PC-3 (cell line): Measurements from ENCODE around the gene ACBD4. TPM values are rescaled to one million over a fixed set of nuclear protein-coding genes. Genes with fewer than 3 reads are reported as not detected.

ENCODE experiments used
- ATAC-seq: fragments of 200-7000 bp; cut with Tn5 transposase; 2 replicates; pipeline ENCODE4 v1.9.1; 2020; ENCODE audit warnings: mild to moderate bottlenecking, moderate library complexity
- BruUV-seq: library from RNA; stranded (reverse); fragments of 400-500 nt; replicated peaks from 2 replicates; lab custom pipeline; 2021; lab: Mats Ljungman, UMichigan
- CTCF ChIA-PET: fragments of 300-600 bp; sonication (Branson Sonifier 250); formaldehyde crosslinking; loops from one replicate; lab custom pipeline; 2022; ENCODE audit warnings: antibody characterized with exemption; lab: Charles Lee
- POLR2A ChIA-PET: fragments of 300-600 bp; sonication (Branson Sonifier 250); formaldehyde crosslinking; loops from one replicate; lab custom pipeline; 2022; ENCODE audit warnings: antibody characterized with exemption; ENCODE audit not compliant: unreplicated experiment; lab: Charles Lee
- DNase-seq: peaks from one replicate; pipeline ENCODE4 v3.0.0-alpha.2; 2015
- H2AFZ ChIP-seq: fragments of 300-600 bp; sonication (generic); 2 replicates; pipeline ENCODE4 v1.6.0; 2016; ENCODE audit warnings: antibody characterized with exemption, low read length
- H3F3A ChIP-seq: fragments of 300-600 bp; sonication (generic); one replicate; pipeline ENCODE4 v1.6.0; 2017; ENCODE audit warnings: antibody characterized with exemption, low read length, control low read depth, mild to moderate bottlenecking; ENCODE audit not compliant: unreplicated experiment
- H3K27ac ChIP-seq: fragments of 300-600 bp; sonication (generic); 2 replicates; pipeline ENCODE4 v1.5.1; 2016; ENCODE audit warnings: mild to moderate bottlenecking, low read length
- H3K27me3 ChIP-seq: fragments of 300-600 bp; sonication (generic); 2 replicates; pipeline ENCODE4 v1.6.1; 2016; ENCODE audit warnings: low read length, mixed read lengths
- H3K36me3 ChIP-seq: fragments of 300-600 bp; sonication (generic); 2 replicates; pipeline ENCODE4 v1.6.1; 2016; ENCODE audit warnings: low read depth, mixed run types, low read length, mixed read lengths
- H3K4me1 ChIP-seq: fragments of 300-600 bp; sonication (generic); 2 replicates; pipeline ENCODE4 v1.5.1; 2016; ENCODE audit warnings: low read length; ENCODE audit not compliant: insufficient read depth
- H3K4me2 ChIP-seq: fragments of 300-600 bp; sonication (generic); 2 replicates; pipeline ENCODE4 v1.6.0; 2016; ENCODE audit warnings: low read length
- H3K4me3 ChIP-seq: fragments of 300-600 bp; sonication (generic); 2 replicates; pipeline ENCODE4 v1.5.1; 2016; ENCODE audit warnings: mild to moderate bottlenecking, low read length, mixed read lengths
- H3K79me2 ChIP-seq: fragments of 300-600 bp; sonication (generic); 2 replicates; pipeline ENCODE4 v1.6.1; 2017; ENCODE audit warnings: low read length, mixed read lengths
- H3K9ac ChIP-seq: fragments of 300-600 bp; sonication (generic); 2 replicates; pipeline ENCODE4 v1.6.0; 2016; ENCODE audit warnings: mild to moderate bottlenecking, low read length
- H3K9me2 ChIP-seq: fragments of 300-600 bp; sonication (generic); replicated peaks from 2 replicates; pipeline ENCODE4 v1.6.1; 2016; ENCODE audit warnings: mixed run types, low read length, mixed read lengths
- H3K9me3 ChIP-seq: fragments of 300-600 bp; sonication (generic); 2 replicates; pipeline ENCODE4 v1.6.1; 2016; ENCODE audit warnings: low read length, mixed read lengths
- H4K20me1 ChIP-seq: fragments of 300-600 bp; sonication (generic); 2 replicates; pipeline ENCODE4 v1.6.1; 2016; ENCODE audit warnings: low read length, mixed read lengths
- CTCF ChIP-seq: fragments of 300-600 bp; sonication (generic); conservative IDR thresholded peaks from 2 replicates; pipeline ENCODE4 v1.5.1; 2017; ENCODE audit warnings: antibody characterized with exemption, low read depth, mild to moderate bottlenecking, low read length
- EZH2 ChIP-seq: fragments of 300-600 bp; sonication (generic); IDR thresholded peaks from one replicate; pipeline ENCODE4 v1.6.1; 2017; ENCODE audit warnings: antibody characterized with exemption, mild to moderate bottlenecking, low read length; ENCODE audit not compliant: unreplicated experiment
- EZH2phosphoT487 ChIP-seq: fragments of 300-600 bp; sonication (generic); IDR thresholded peaks from 2 replicates; pipeline ENCODE4 v1.6.1; 2018; ENCODE audit warnings: mild to moderate bottlenecking, antibody characterized with exemption, low read length, borderline replicate concordance
- intact Hi-C: fragments of 100-400 bp; cut with micrococcal nuclease; formaldehyde crosslinking; loops from 2 replicates; pipeline ENCODE4 v1.9.0; 2023
- total RNA-seq: library from RNA; depleted of rRNA; stranded (reverse); fragments of >200 nt; gene quantifications from 2 replicates; pipeline ENCODE4 v1.2.3, GENCODE V29; 2014

The ACBD4 gene
- total RNA-seq, 1 experiment from 2014 or later = 12.9 TPM

DNA sequence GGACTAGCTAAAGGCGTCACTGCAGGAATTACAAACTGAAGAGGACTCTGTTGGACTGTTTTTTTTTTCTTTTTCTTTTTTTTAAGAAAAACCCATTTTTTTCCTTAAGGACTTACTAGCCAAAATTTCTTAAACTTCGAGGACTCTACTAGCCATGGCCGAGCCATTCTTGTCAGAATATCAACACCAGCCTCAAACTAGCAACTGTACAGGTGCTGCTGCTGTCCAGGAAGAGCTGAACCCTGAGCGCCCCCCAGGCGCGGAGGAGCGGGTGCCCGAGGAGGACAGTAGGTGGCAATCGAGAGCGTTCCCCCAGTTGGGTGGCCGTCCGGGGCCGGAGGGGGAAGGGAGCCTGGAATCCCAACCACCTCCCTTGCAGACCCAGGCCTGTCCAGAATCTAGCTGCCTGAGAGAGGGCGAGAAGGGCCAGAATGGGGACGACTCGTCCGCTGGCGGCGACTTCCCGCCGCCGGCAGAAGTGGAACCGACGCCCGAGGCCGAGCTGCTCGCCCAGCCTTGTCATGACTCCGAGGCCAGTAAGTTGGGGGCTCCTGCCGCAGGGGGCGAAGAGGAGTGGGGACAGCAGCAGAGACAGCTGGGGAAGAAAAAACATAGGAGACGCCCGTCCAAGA, 13.7 kb downstream of the ACBD4 start:
- peak overlapping the region; percentile 3; the same call in 1 of the 2 replicates for H3K27ac ChIP-seq
- CTCF ChIA-PET = interaction anchor here (0.5 to 5.3 kb wide), 14 partner anchors 9 to 276 kb away, joined by 3 to 153 read pairs (median 4); partner anchors contain the start of genes ACBD4, C1QL1 and HEXIM2
- intact Hi-C loops = no loop called here
- no peak for TF ChIP-seq EZH2
- TF ChIP-seq EZH2phosphoT487 = no peak
- peak; percentile 96 for TF ChIP-seq CTCF
- H3K36me3 ChIP-seq = 0 out of 2 replicates have a peak, but pooled peaks cover 4% of the 10 kb centered on the region
- DNase-seq = peak; percentile 91
- H3K27me3 ChIP-seq = no peaks in the 10 kb centered on the region
- POLR2A ChIA-PET = interaction anchor here (0.6 to 4.2 kb wide), 19 partner anchors 9 to 326 kb away, joined by 3 to 77 read pairs (median 10); partner anchors contain the start of genes ACBD4, HEXIM2, MAP3K14 and NMT1
- peaks cover 8% of the 10 kb centered on the region for H3F3A ChIP-seq
- H3K4me3 ChIP-seq = peak overlapping the region; percentile 91
- peaks cover 58% of the 10 kb centered on the region for H3K79me2 ChIP-seq
- peaks cover 27% of the 10 kb centered on the region for H3K4me1 ChIP-seq
- peak overlapping the region; percentile 76 for H3K9ac ChIP-seq
- H4K20me1 ChIP-seq = peaks cover 34% of the 10 kb centered on the region
- ATAC-seq = peak; percentile 35
- no peaks in the 10 kb centered on the region for H3K9me2 ChIP-seq
- H3K4me2 ChIP-seq = peak overlapping the region; percentile 92
- no peak overlapping the region for H2AFZ ChIP-seq
- H3K9me3 ChIP-seq = no peaks in the 10 kb centered on the region
- BruUV-seq = TSS peak; percentile 4

- peaks cover 22% of the 10 kb centered on the region for H3K4me1 ChIP-seq
- no peaks in the 10 kb centered on the region for H3K9me2 ChIP-seq
- intact Hi-C loops = no loop called here
- H3K36me3 ChIP-seq = 0 out of 2 replicates have a peak, but pooled peaks cover 4% of the 10 kb centered on the region
- DNase-seq (peak; percentile 68), ATAC-seq (peak; percentile 5)
- 0 out of 2 replicates have a peak overlapping the region, but pooled peaks have one; percentile 3 for H3K27ac ChIP-seq
- peaks cover 58% of the 10 kb centered on the region for H3K79me2 ChIP-seq
- no peak overlapping the region for H2AFZ ChIP-seq
- H3F3A ChIP-seq = peaks cover 8% of the 10 kb centered on the region
- H3K9ac ChIP-seq = peak overlapping the region; percentile 76
- H3K27me3 ChIP-seq = no peaks in the 10 kb centered on the region
- H3K9me3 ChIP-seq = no peaks in the 10 kb centered on the region
- peaks cover 34% of the 10 kb centered on the region for H4K20me1 ChIP-seq
- ChIA-PET CTCF (interaction anchor here (0.5 to 5.3 kb wide), 8 partner anchors 9 to 276 kb away, joined by 3 to 153 read pairs (median 18); partner anchors contain the start of genes ACBD4, C1QL1 and HEXIM2), POLR2A (interaction anchor here (0.5 to 4.2 kb wide), 7 partner anchors 8 to 274 kb away, joined by 3 to 77 read pairs (median 5); partner anchors contain the start of genes ACBD4, HEXIM2 and NMT1)
- TF ChIP-seq CTCF (no peak), EZH2phosphoT487 (no peak), EZH2 (no peak)
- peak overlapping the region; percentile 91 for H3K4me3 ChIP-seq
- no TSS peak for BruUV-seq
- peak overlapping the region; percentile 92 for H3K4me2 ChIP-seq
These were observed 14.5 kb downstream of the ACBD4 start for GRCh38 chr17:45149669-45150664.
